Ovary (tissue), 9 donors: ENCODE data around the gene DENND5A. TPM values are rescaled to one million over a fixed set of nuclear protein-coding genes. Genes with fewer than 3 reads are reported as not detected.

ENCODE experiments used
- DNase-seq, 5 donors: peaks; one replicate each; pipeline ENCODE4 v3.0.0-alpha.2; 2019 to 2020
- H3K27ac ChIP-seq, 2 donors: fragments of 200-600 bp; one replicate each; pipeline versions ENCODE4 v1.5.1 to v1.8.0; 2019 to 2022
- H3K27me3 ChIP-seq: fragments of 200-600 bp; one replicate; pipeline ENCODE4 v1.8.0; 2022
- H3K36me3 ChIP-seq: fragments of 200-600 bp; sonication (generic); one replicate; pipeline ENCODE4 v1.5.1; 2019
- H3K4me1 ChIP-seq: one replicate; pipeline ENCODE4 v1.8.1; 2013; ENCODE audit warnings: mild to moderate bottlenecking, moderate library complexity; ENCODE audit not compliant: insufficient read depth
- H3K4me3 ChIP-seq: fragments of 200-600 bp; sonication (generic); one replicate; pipeline ENCODE4 v1.5.1; 2017
- H3K9me3 ChIP-seq, 2 donors: fragments of 200-600 bp in 1 of 2; sonication (generic) in 1 of 2; one replicate each; pipeline versions ENCODE4 v1.5.1 to v1.8.1; 2013 to 2019; ENCODE audit warnings: mild to moderate bottlenecking in 1 of 2, moderate library complexity in 1 of 2
- CTCF ChIP-seq, 3 donors: fragments of 450-650 bp in 2 of 3; fragments of 200-600 bp in 1 of 3; IDR thresholded peaks; one replicate each; pipeline versions ENCODE4 v1.5.1 to v1.8.0; 2016 to 2022; ENCODE audit warnings: antibody characterized with exemption in 3 of 3, mild to moderate bottlenecking in 1 of 3
- EP300 ChIP-seq: sonication (generic); formaldehyde crosslinking; IDR thresholded peaks from one replicate; pipeline ENCODE4 v1.6.1; 2017; ENCODE audit warnings: antibody characterized with exemption
- POLR2A ChIP-seq: fragments of 450-650 bp; IDR thresholded peaks from one replicate; pipeline ENCODE4 v1.6.1; 2017; ENCODE audit warnings: antibody characterized with exemption, mild to moderate bottlenecking, moderate library complexity
- WGBS, 3 donors: extraction: QIAGEN DNeasy Blood & Tissue Kit in 1 of 3; methylation state at CpG; one replicate each; pipeline versions ENCODE4 v1.1.5 to v1.1.7; 2013 to 2017; 5-methylcytosine and 5-hydroxymethylcytosine counted together
- intact Hi-C, 4 donors: fragments of 100-400 bp; cut with DNase I; formaldehyde crosslinking; loops; one replicate each; pipeline versions ENCODE4 v1.11.0 to v1.15.1; 2022 to 2023
- polyA plus RNA-seq, 2 donors: library from polyadenylated mRNA; stranded (reverse); fragments of 200-250 nt in 1 of 2; fragments of 350-450 nt in 1 of 2; fragmentation: Illumina TruSeq in 1 of 2; extraction: RNeasy Lipid Tissue Mini Kit (QIAGEN cat#74804) in 1 of 2; gene quantifications; one replicate each; pipeline ENCODE4 v1.2.3, GENCODE V29; 2013 to 2014
- total RNA-seq, 7 donors: library from RNA; depleted of rRNA in 2 of 7; stranded (reverse); fragments of >200 nt in 2 of 7; fragmentation: NEBNext Ultra II Directional in 3 of 7; extraction: Animal tissue kit (Norgen Biotek cat#: 25700) in 3 of 7; gene quantifications; one replicate each; pipeline versions ENCODE4 v1.1.0 to v1.2.4, GENCODE V29; 2016 to 2023
- donor health status: DM: no; HTN: no; CAD: no; lungs with moderate emphysema.
- donor health status: DM: no; HTN: no; CAD: no.
- donor health status: Bipolar disorder and iron deficiency.
- donor health status: DM: yes; HTN: yes; CAD: no.
- donor health status: DM: no; HTN: no; CAD: no.
- donor health status: DM: yes; HTN: yes; CAD: no.

The DENND5A gene
- total and polyA plus RNA-seq, 9 donors: 44.2 to 122 (median 66.6) TPM

- intact Hi-C loops: no loop called here
- no peak for DNase-seq
- no peak overlapping the region for H3K4me3 ChIP-seq
- no peaks in the 10 kb centered on the region for H3K4me1 ChIP-seq
- TF ChIP-seq CTCF (IDR thresholded peaks at IDR 0.05) (no peak), POLR2A (no peak)
- WGBS, 3 donors: 90 to 97% (median 90%) methylated on average over 3 of the region's 3 CpGs
- no peaks in the 10 kb centered on the region for H3K9me3 ChIP-seq
- H3K36me3 ChIP-seq: no peaks in the 10 kb centered on the region
- H3K27me3 ChIP-seq: no peaks in the 10 kb centered on the region
- H3K27ac ChIP-seq: no peak overlapping the region
Measured at GRCh38 chr11:9187616-9188015, 77.5 kb downstream of the DENND5A start.

- Histone ChIP-seq H3K9me3 (no peaks in the 10 kb centered on the region), H3K4me1 (no peaks in the 10 kb centered on the region), H3K36me3 (no peaks in the 10 kb centered on the region), H3K27ac (no peak overlapping the region), H3K4me3 (no peak overlapping the region), H3K27me3 (no peaks in the 10 kb centered on the region)
- TF ChIP-seq POLR2A: no peak
- no peak for TF ChIP-seq EP300
- TF ChIP-seq CTCF (IDR thresholded peaks at IDR 0.05): no peak
- intact Hi-C loops: no loop called here
- no peak for DNase-seq
- 69 to 96% (median 95%) methylated on average over 2 of the region's 2 CpGs for WGBS, 3 donors
Measured at GRCh38 chr11:9184516-9184915, 80.6 kb downstream of the DENND5A start.

- WGBS, 3 donors: 94 to 98% (median 95%) methylated on average over 2 of the region's 2 CpGs
- TF ChIP-seq EP300 (no peak), CTCF (IDR thresholded peaks at IDR 0.05) (no peak), POLR2A (no peak)
Measured at GRCh38 chr11:9182180-9182871, 82.8 kb downstream of the DENND5A start.

GRCh38 chr11:9180784-9181183 is 84.4 kb downstream of the DENND5A start:
- no peaks in the 10 kb centered on the region for H3K4me1 ChIP-seq
- H3K9me3 ChIP-seq: no peaks in the 10 kb centered on the region
- no peak overlapping the region for H3K27ac ChIP-seq
- WGBS, 3 donors: 71 to 84% (median 73%) methylated on average over 4 of the region's 4 CpGs
- no peak for TF ChIP-seq EP300
- no peak for TF ChIP-seq CTCF (IDR thresholded peaks at IDR 0.05)
- no peak for TF ChIP-seq POLR2A
- no peak overlapping the region for H3K4me3 ChIP-seq
- no peaks in the 10 kb centered on the region for H3K36me3 ChIP-seq
- intact Hi-C loops: no loop called here
- no peaks in the 10 kb centered on the region for H3K27me3 ChIP-seq
- DNase-seq: no peak

More at GRCh38 chr11:9182180-9182871, 82.8 kb downstream of the DENND5A start:
- Histone ChIP-seq H3K9me3 (no peaks in the 10 kb centered on the region), H3K27me3 (no peaks in the 10 kb centered on the region), H3K4me1 (no peaks in the 10 kb centered on the region), H3K27ac (no peak overlapping the region), H3K4me3 (no peak overlapping the region), H3K36me3 (no peaks in the 10 kb centered on the region)
- no peak for DNase-seq
- intact Hi-C loops: no loop called here
